Endothelial cell of umbilical vein (primary cell): Measurements from ENCODE around the gene DMD. TPM values are rescaled to one million over a fixed set of nuclear protein-coding genes. Genes with fewer than 3 reads are reported as not detected.

Experiments used
- BruUV-seq: library from RNA; stranded (reverse); fragments of 400-500 nt; replicated peaks from 2 replicates; lab custom pipeline; 2021; lab: Mats Ljungman, UMichigan
- CTCF ChIA-PET: fragments of 300-600, 350-600 bp; sonication (Branson Sonifier 250); formaldehyde crosslinking; loops from one replicate; lab custom pipeline; 2021; ENCODE audit warnings: antibody characterized with exemption, inconsistent platforms; lab: Charles Lee
- POLR2A ChIA-PET: fragments of 300-600, 350-600 bp; sonication (Branson Sonifier 250); formaldehyde crosslinking; loops from one replicate; lab custom pipeline; 2021; ENCODE audit warnings: antibody characterized with exemption, inconsistent platforms; lab: Charles Lee
- DNase-seq: peaks from one replicate; pipeline ENCODE4 v3.0.0-alpha.2; 2011; ENCODE audit warnings: low read depth, low spot score
- FAIRE-seq: peaks from 2 replicates; lab custom pipeline; 2011; peaks lifted over from hg19 to GRCh38; lab: Jason Lieb, UNC
- H2AFZ ChIP-seq: 2 replicates; pipeline ENCODE4 v1.6.0; 2012; ENCODE audit warnings: low read depth, low read length, control low read depth, inconsistent platforms
- H3K27ac ChIP-seq: 2 replicates; pipeline ENCODE4 v1.5.1; 2011; ENCODE audit warnings: low read depth, mild to moderate bottlenecking, control low read depth, low read length, moderate library complexity; ENCODE audit not compliant: insufficient read depth
- H3K27me3 ChIP-seq, 2 experiments: 2 replicates each; pipeline versions ENCODE4 v1.6.0 to v1.6.1; 2011; ENCODE audit warnings: low read length in 2 of 2, mixed read lengths in 1 of 2; ENCODE audit not compliant: control insufficient read depth in 2 of 2, insufficient read depth in 2 of 2
- H3K36me3 ChIP-seq, 2 experiments: 2 replicates in 1 of 2; 3 replicates in 1 of 2; pipeline ENCODE4 v1.5.1; 2011; ENCODE audit warnings: low read length in 2 of 2, mild to moderate bottlenecking in 1 of 2, moderate library complexity in 1 of 2; ENCODE audit not compliant: control insufficient read depth in 2 of 2, insufficient read depth in 2 of 2; ENCODE audit errors: extremely low read depth in 1 of 2
- H3K4me1 ChIP-seq: 3 replicates; pipeline ENCODE4 v1.5.1; 2011; ENCODE audit warnings: mild to moderate bottlenecking, low read length; ENCODE audit not compliant: control insufficient read depth, insufficient read depth; ENCODE audit errors: extremely low read depth
- H3K4me2 ChIP-seq: 2 replicates; pipeline ENCODE4 v1.6.1; 2011; ENCODE audit warnings: low read length, control low read depth, mixed read lengths; ENCODE audit not compliant: insufficient read depth
- H3K4me3 ChIP-seq, 3 experiments: fragments of 200-600 bp in 1 of 3; sonication (generic), shearing (Covaris generic) in 1 of 3; replicated peaks in 1 of 3; 2 replicates each; pipeline ENCODE4 v1.5.1; 2011 to 2016; ENCODE audit warnings: control low read depth in 3 of 3, low read length in 3 of 3, mild to moderate bottlenecking in 2 of 3, inconsistent platforms in 1 of 3, low read depth in 1 of 3, moderate library complexity in 1 of 3; ENCODE audit not compliant: insufficient read depth in 1 of 3
- H3K79me2 ChIP-seq: 2 replicates; pipeline ENCODE4 v1.6.0; 2012; ENCODE audit warnings: low read length, inconsistent platforms; ENCODE audit not compliant: control insufficient read depth, insufficient read depth
- H3K9ac ChIP-seq: replicated peaks from 2 replicates; pipeline ENCODE3; 2011; ENCODE audit warnings: low read length, control low read depth; ENCODE audit not compliant: insufficient read depth; ENCODE audit errors: extremely low read depth
- H3K9me1 ChIP-seq: replicated peaks from 3 replicates; pipeline ENCODE4 v1.6.0; 2011; ENCODE audit warnings: mild to moderate bottlenecking, low read length; ENCODE audit not compliant: control insufficient read depth, insufficient read depth; ENCODE audit errors: extremely low read depth
- H3K9me3 ChIP-seq: replicated peaks from 2 replicates; pipeline ENCODE4 v1.5.1; 2012; ENCODE audit warnings: low read length, inconsistent platforms; ENCODE audit not compliant: control insufficient read depth, insufficient read depth
- H4K20me1 ChIP-seq: replicated peaks from 2 replicates; pipeline ENCODE3; 2011; ENCODE audit warnings: mild to moderate bottlenecking, low read length; ENCODE audit not compliant: control insufficient read depth, insufficient read depth; ENCODE audit errors: extremely low read depth
- EZH2 ChIP-seq: IDR thresholded peaks from 2 replicates; pipeline ENCODE4 v1.6.1; 2012; ENCODE audit warnings: borderline replicate concordance, low read depth, mild to moderate bottlenecking, moderate library complexity, low read length, inconsistent platforms; ENCODE audit not compliant: severe bottlenecking
- FOS ChIP-seq: IDR thresholded peaks from 2 replicates; pipeline ENCODE4 v1.6.1; 2011; ENCODE audit warnings: mild to moderate bottlenecking, low read length, moderate library complexity, borderline replicate concordance; ENCODE audit not compliant: insufficient read depth
- GATA2 ChIP-seq: IDR thresholded peaks from 2 replicates; pipeline ENCODE4 v1.7.0; 2011; ENCODE audit warnings: low read depth, mild to moderate bottlenecking, moderate library complexity, mixed read lengths, low read length; ENCODE audit not compliant: insufficient read length, insufficient read depth
- MYC ChIP-seq: IDR thresholded peaks from one replicate; pipeline ENCODE4 v1.6.1; 2011; ENCODE audit warnings: mild to moderate bottlenecking, low read depth, low read length
- POLR2A ChIP-seq: IDR thresholded peaks from 2 replicates; pipeline ENCODE4 v1.6.1; 2012; ENCODE audit warnings: low read depth, mild to moderate bottlenecking, control low read depth, low read length
- POLR2AphosphoS5 ChIP-seq: IDR thresholded peaks from 2 replicates; pipeline ENCODE4 v1.6.1; 2012; ENCODE audit warnings: low read depth, mild to moderate bottlenecking, control low read depth, low read length, moderate library complexity; ENCODE audit not compliant: insufficient read depth
- dilution Hi-C: fragments of 300-500 bp; cut with MboI; formaldehyde crosslinking; loops from one replicate; pipeline ENCODE4 v1.15.0; 2019; ENCODE audit warnings: low sequenced_read_pairs; ENCODE audit not compliant: extremely low pct_ligation_motif_present
- intact Hi-C: fragments of 100-400 bp; cut with micrococcal nuclease; formaldehyde crosslinking; loops from one replicate; pipeline ENCODE4 v1.10.0; 2022
- polyA plus RNA-seq, 4 experiments: library from polyadenylated mRNA; depleted of rRNA in 3 of 4; stranded (reverse) in 3 of 4; unstranded in 1 of 4; fragments of >200 nt; gene quantifications; 2 replicates each; pipeline versions ENCODE4 v1.2.1 to v1.2.3, GENCODE V29; 2011 to 2012; ENCODE audit warnings: missing spikeins in 1 of 4
- total RNA-seq: library from RNA; stranded (reverse); gene quantifications from 2 replicates; pipeline ENCODE4 v1.2.3, GENCODE V29; 2021
- TF ChIP-seq, protein P1 (sequence below): IDR thresholded peaks from 2 replicates; pipeline ENCODE4 v1.6.1; 2011; ENCODE audit not compliant: insufficient read depth, insufficient read length

The DMD gene
- total and polyA plus RNA-seq, 2 donors (not counting 3 experiments of a cell fraction or from before 2014, with no cell fraction given): 7.3 to 9.0 TPM

GRCh38 chrX:33194289-33194688 lies 17.1 kb downstream of the DMD start:
- intact Hi-C loops: loop anchor here (2.0 kb wide), 1 partner anchor 17 kb away; the partner anchor contains the start of gene DMD
- no peak overlapping the region for H3K9ac ChIP-seq
- dilution Hi-C loops: no loop called here
- CTCF ChIA-PET: no interaction called here
- BruUV-seq: no TSS peak
- H3K4me3 ChIP-seq: no peak overlapping the region
- no peaks in the 10 kb centered on the region for H3K79me2 ChIP-seq
- H3K9me1 ChIP-seq: no peaks in the 10 kb centered on the region
- H3K36me3 ChIP-seq: no peaks in the 10 kb centered on the region
- peak overlapping the region; percentile 83 for H3K27ac ChIP-seq
- TF ChIP-seq EZH2 (no peak), POLR2A (no peak), MYC (no peak), FOS (no peak)
- TF ChIP-seq, protein P1, sequence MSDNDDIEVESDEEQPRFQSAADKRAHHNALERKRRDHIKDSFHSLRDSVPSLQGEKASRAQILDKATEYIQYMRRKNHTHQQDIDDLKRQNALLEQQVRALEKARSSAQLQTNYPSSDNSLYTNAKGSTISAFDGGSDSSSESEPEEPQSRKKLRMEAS: no peak
- H3K27me3 ChIP-seq: no peaks in the 10 kb centered on the region
- DNase-seq (no peak), FAIRE-seq (no peak)
- no peaks in the 10 kb centered on the region for H3K9me3 ChIP-seq
- POLR2A ChIA-PET: no interaction called here
- no peaks in the 10 kb centered on the region for H4K20me1 ChIP-seq
- no peak overlapping the region for H2AFZ ChIP-seq
- peaks cover 5% of the 10 kb centered on the region for H3K4me1 ChIP-seq
- H3K4me2 ChIP-seq: no peak overlapping the region

- Histone ChIP-seq H4K20me1 (no peaks in the 10 kb centered on the region), H3K4me2 (peak overlapping the region; percentile 24), H3K4me1 (peaks cover 9% of the 10 kb centered on the region), H3K9ac (peak overlapping the region; percentile 47), H3K4me3 (no peak overlapping the region), H3K79me2 (no peaks in the 10 kb centered on the region), H3K36me3 (no peaks in the 10 kb centered on the region), H3K9me3 (no peaks in the 10 kb centered on the region), H2AFZ (no peak overlapping the region), H3K27me3 (no peaks in the 10 kb centered on the region), H3K9me1 (no peaks in the 10 kb centered on the region), H3K27ac (peak overlapping the region; percentile 78)
- peak; percentile 12 for TF ChIP-seq FOS
- TF ChIP-seq GATA2: no peak
- no peak for TF ChIP-seq POLR2AphosphoS5
- intact Hi-C loops: loop anchor here (1.0 kb wide), 1 partner anchor 8 kb away; no protein-coding TSS in a partner anchor
- dilution Hi-C loops: no loop called here
- no peak for FAIRE-seq
- POLR2A ChIA-PET: no interaction called here
- BruUV-seq: no TSS peak
- CTCF ChIA-PET: interaction anchor here (1.1 kb wide), 2 partner anchors 9 to 19 kb away, joined by 3 to 5 read pairs; no protein-coding TSS in a partner anchor
- DNase-seq: peak; percentile 55
Observed at GRCh38 chrX:33190016-33190415, 21.3 kb downstream of the DMD start.
